ENCODE results near the gene KCNH4.

KCNH4 gene

GRCh38 chr17:42181851-42182207 is 887 bp upstream of the KCNH4 start:
- in situ Hi-C loops (cut with MboI; ENCODE audit: low pct_unique_long_range_greater_than_20kb, low sequenced_read_pairs), result no loop called here

DNA sequence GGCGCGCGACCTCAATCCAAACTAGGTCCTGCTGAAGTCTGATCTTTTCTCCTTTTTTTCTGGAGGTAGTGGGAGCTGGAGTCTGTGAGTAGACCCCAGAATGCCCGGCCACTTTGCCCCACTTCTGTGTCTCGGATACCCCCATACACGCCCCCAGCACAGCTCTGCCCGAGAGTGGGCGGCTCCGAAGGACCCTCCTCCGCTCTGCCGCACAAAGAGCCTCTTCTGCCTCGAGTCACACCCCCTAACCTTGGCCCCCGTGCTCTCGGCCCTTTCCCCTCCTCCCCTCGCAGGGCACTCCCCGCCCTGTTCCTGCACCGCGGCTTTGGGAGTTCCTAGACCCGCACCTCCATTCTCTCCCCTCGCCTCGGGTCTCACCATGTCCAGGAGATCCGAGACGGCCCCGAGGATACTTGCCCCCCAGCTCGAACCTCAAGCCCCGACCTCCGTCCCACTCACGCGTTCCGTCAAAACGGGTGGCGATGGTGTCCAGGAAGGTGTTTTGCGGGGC is 476 bp downstream of the KCNH4 start:
- in situ Hi-C loops (cut with MboI; ENCODE audit: low pct_unique_long_range_greater_than_20kb, low sequenced_read_pairs), result no loop called here
- no peak for DNase-seq

More at GRCh38 chr17:42181851-42182207, 887 bp upstream of the KCNH4 start:
- DNase-seq, result no peak

DNA sequence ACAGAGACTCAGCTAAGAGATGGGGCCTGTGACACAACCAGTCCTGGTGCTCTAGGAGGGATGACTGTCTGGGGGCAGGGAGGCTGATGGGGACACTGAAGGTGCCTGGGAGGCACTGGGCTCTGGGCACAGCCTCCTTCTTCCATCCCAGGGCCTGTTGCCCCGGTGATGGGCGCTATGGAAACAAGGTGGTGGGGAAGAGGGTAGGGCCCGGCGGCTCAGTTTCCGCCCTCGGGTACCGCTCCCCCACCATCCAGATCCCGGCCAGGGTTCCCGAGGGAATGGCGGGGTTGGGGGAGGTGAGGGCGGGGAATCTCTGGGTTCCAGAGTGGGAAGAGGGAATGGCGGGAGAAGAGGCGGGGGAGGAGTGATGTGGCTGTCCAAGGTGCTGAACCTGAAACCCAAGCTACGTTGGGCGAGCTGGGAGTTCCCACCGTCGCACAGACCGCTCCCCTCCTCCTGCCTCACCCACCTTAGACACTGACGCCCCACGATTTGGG is 981 bp downstream of the KCNH4 start:
- DNase-seq, result peak; percentile 28

DNA sequence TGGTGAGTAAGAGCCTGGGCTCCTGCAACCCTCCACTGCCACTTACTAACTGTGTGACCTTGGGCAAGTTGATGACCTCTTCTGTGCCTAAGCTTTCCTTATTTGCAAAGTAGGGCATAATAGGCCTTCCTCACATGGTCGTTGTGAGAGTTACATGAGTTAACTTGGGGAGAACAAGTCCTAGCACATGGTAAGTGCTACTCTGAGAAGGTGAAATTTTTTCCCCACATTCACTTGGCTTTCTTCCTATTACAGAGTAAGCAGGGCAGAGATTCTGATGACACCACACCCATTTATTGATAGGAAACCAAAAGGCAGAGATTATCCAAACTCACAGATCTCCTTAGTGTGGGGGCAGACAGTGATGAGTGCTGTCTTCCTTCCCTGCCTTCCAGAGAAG is 1.6 kb downstream of the KCNH4 start:
- in situ Hi-C loops (cut with MboI; ENCODE audit: low pct_unique_long_range_greater_than_20kb, low sequenced_read_pairs), result no loop called here
- DNase-seq, result no peak

More for the DNA sequence above, 981 bp downstream of the KCNH4 start:
- in situ Hi-C loops (cut with MboI; ENCODE audit: low pct_unique_long_range_greater_than_20kb, low sequenced_read_pairs), result no loop called here

DNA sequence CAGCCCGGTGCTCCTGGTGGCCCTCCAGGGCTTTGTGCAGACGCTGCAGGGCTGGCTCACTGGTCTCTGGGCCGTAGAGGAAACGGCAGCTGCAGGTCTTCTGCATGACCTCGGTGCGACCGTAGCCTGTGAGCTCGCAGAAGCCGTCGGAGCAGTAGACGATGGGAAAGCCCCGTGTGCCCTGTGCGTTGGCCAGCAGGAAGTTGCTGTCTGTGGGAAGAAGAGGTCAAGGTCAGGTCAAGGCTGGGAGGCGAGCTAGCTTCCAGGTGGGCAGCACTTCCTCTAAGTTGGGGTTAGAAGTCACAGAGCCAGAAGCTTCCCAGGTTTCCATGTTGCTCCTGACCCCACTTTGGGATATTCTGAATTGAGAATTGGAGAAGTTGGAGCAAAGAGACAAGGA is 2.1 kb downstream of the KCNH4 start:
- in situ Hi-C loops (cut with MboI; ENCODE audit: low pct_unique_long_range_greater_than_20kb, low sequenced_read_pairs), result no loop called here

DNA sequence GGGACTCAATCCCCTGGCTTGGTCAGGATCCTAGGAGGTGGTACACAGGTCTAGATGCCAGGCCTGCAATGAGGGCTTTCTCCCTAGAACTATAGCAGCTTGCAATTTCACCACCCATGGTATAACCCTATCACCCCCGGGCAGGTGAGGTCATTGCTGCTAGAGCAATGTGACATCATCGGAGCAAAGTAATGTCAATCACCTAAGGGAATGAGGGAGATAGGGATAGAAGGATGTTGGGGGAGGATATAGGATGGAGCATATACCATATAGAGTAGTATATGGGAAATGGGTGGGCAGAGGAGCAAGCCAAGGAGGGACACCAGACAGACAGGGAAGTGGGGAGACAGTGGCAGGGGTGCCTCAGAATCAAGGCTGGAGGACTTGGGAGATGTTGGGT is 3.3 kb downstream of the KCNH4 start:
- no peak for DNase-seq
- in situ Hi-C loops (cut with MboI; ENCODE audit: low pct_unique_long_range_greater_than_20kb, low sequenced_read_pairs), result no loop called here

More for the DNA sequence above, 2.1 kb downstream of the KCNH4 start:
- no peak for DNase-seq

- in situ Hi-C loops (cut with MboI; ENCODE audit: low pct_unique_long_range_greater_than_20kb, low sequenced_read_pairs), result no loop called here
- DNase-seq, result no peak
Measured at GRCh38 chr17:42174126-42174783, 6.7 kb downstream of the KCNH4 start.

DNA sequence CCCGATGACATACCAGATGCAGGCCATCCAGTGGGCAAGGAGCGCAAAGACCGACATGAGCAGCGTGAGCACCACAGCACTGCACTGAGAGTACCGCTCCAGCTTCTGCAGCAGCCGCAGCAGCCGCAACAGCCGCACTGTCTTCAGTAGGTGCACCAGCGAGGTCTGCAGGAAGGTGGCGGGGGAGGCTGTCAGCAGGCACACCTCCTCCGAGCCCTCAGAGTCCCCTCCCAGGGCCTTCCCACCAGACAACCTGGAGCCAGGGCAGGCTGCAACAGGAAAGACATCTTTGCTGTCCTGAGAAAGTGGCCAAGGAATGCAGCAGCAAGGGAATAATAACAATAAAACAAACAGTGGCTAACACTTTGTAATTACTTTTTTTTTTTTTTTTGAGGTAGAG is 9.1 kb downstream of the KCNH4 start:
- DNase-seq, result no peak
- in situ Hi-C loops (cut with MboI; ENCODE audit: low pct_unique_long_range_greater_than_20kb, low sequenced_read_pairs), result no loop called here

- DNase-seq, result no peak
- in situ Hi-C loops (cut with MboI; ENCODE audit: low pct_unique_long_range_greater_than_20kb, low sequenced_read_pairs), result no loop called here
Measured at GRCh38 chr17:42169351-42169750, 11.6 kb downstream of the KCNH4 start.

DNA sequence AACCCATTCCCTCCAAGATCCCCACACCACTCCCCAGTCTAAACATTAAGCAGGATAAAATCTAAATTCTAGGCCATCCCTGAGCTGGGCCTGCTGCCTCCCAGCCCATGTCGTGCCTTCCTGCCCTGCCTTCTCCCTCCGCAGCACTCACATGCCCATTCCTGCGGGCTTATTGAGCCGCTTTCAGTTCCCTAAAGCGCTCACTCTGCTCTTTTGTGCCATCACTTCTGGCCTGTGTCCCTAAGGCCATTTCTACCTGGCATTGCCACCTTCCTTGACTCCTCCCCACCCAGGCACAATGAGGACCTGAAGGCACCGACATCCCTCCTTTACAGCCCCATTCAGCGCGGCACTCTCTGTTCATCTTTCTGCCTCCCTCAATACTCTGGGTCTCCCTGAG is 13.1 kb downstream of the KCNH4 start:
- in situ Hi-C loops (cut with MboI; ENCODE audit: low pct_unique_long_range_greater_than_20kb, low sequenced_read_pairs), result no loop called here
- DNase-seq, result no peak

GRCh38 chr17:42166196-42166763 is 14.7 kb downstream of the KCNH4 start:
- in situ Hi-C loops (cut with MboI; ENCODE audit: low pct_unique_long_range_greater_than_20kb, low sequenced_read_pairs), result no loop called here
- DNase-seq, result no peak

GRCh38 chr17:42165751-42166150 is 15.2 kb downstream of the KCNH4 start:
- DNase-seq, result no peak
- in situ Hi-C loops (cut with MboI; ENCODE audit: low pct_unique_long_range_greater_than_20kb, low sequenced_read_pairs), result no loop called here

- DNase-seq, result no peak
- in situ Hi-C loops (cut with MboI; ENCODE audit: low pct_unique_long_range_greater_than_20kb, low sequenced_read_pairs), result no loop called here
Measured at GRCh38 chr17:42163696-42164407, 17.1 kb downstream of the KCNH4 start.

GRCh38 chr17:42163113-42163512 is 17.8 kb downstream of the KCNH4 start:
- peak; percentile 54 for DNase-seq
- in situ Hi-C loops (cut with MboI; ENCODE audit: low pct_unique_long_range_greater_than_20kb, low sequenced_read_pairs), result no loop called here

DNA sequence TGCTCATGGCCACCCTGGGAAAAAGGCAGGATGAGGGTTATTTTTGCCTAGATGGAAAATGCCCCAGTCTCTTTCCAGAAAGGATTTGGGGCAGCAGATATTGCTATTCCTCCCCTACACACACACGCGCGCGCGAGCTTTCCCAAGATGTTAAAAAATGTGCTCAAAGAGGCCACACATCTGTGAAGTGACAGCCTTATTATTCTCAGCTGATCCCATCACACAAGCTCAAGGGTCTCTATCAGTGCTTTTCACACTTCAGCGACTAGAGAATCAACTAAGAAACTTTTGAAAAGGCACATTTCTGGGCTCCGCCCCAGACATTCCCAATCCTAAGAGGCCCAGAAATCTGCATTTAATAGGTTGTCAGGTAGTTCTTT is 20.4 kb downstream of the KCNH4 start:
- DNase-seq, result no peak
- in situ Hi-C loops (cut with MboI; ENCODE audit: low pct_unique_long_range_greater_than_20kb, low sequenced_read_pairs), result no loop called here

- in situ Hi-C loops (cut with MboI; ENCODE audit: low pct_unique_long_range_greater_than_20kb, low sequenced_read_pairs), result no loop called here
- no peak for DNase-seq
Measured at GRCh38 chr17:42159796-42160530, 21.0 kb downstream of the KCNH4 start.

DNA sequence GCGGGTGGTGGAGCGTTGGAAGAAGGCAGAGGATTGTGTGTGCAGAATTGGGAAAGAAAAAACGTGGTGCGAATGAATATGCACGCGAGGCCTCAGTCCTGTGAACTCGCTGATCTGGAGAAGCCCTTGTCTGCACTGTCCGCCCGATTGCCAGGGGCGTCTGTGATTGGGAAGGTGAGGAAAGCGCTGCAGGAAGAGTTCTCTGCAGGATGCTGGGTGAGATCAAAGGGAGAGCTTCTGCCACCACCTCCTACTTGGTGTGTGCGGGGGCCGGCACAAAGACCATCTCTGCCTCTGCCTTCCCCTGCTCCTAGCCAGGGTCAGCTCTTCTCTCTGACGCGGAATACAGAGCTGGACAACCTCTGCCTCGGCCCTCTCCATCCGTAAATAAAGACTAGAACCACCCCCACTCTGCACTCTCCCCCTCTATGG is 25.3 kb downstream of the KCNH4 start:
- in situ Hi-C loops (cut with MboI; ENCODE audit: low pct_unique_long_range_greater_than_20kb, low sequenced_read_pairs), result no loop called here
- DNase-seq, result no peak

DNA sequence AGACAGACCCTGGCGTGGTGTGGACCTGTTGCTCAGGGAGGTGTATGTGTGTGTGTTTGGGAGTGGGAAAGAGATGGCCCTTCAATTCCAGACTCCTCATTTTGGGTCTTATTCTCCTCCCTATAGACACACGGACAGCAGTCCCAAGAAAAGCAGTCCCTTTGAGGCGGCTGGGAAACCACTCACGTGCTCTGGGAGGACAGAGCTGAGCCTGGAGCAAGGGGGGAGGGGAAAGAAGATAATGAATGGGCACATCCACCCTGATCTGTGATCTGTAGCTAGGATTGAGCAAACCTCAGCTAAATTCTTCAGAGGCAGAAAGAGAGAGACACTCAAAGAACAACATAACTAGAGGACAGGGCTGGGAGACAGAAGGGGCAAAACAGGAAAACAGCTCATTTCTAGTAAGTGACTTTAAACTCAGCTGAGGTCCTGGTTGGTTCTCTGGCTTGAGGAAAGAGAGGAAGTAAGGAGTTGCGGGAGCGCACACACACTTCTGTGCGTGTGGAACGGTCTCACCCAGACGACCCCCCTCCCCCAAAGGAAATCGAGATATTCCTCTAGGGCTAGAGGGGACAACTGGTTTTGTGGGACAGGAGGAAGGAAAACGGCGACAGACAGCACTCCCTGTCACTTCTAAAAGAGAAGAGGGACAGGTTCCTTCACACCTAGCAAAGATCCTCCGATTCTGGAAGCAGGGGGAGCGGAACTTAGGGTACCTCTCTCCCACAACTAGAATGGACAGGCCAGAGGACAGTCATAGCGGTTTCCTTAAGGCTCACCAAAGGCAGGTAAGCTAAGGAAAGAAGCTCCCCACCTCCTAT is 26.8 kb downstream of the KCNH4 start:
- DNase-seq, result peak; percentile 81
- in situ Hi-C loops (cut with MboI; ENCODE audit: low pct_unique_long_range_greater_than_20kb, low sequenced_read_pairs), result no loop called here

Data from KBM-7 (cell line).